ENCODE measurements around the gene MRPL49. TPM values are rescaled to one million over a fixed set of nuclear protein-coding genes. Genes with fewer than 3 reads are reported as not detected.

MRPL49 gene
- total and polyA plus RNA-seq, 9 of the 15 experiments (the other 6 are each of a cell fraction or from before 2014, with no cell fraction given): 74.3 to 132 (median 91.2) TPM

- H2AFZ ChIP-seq (ENCODE audit: low read depth, low read length): peak overlapping the region; percentile 100
- H3K79me2 ChIP-seq (ENCODE audit: control insufficient read depth, insufficient read depth, low read length): peaks cover 16% of the 10 kb centered on the region
- no peaks in the 10 kb centered on the region for H4K20me1 ChIP-seq (replicated peaks; ENCODE audit: control insufficient read depth, insufficient read depth, low read length)
- TF ChIP-seq BCLAF1 (IDR thresholded peaks at IDR 0.05; ENCODE audit: borderline replicate concordance in 1 of 2, control insufficient read depth in 1 of 2, low read depth in 2 of 2, low read length in 1 of 2): no peak
- TF ChIP-seq ZNF668 (CRISPR knock-in tag; IDR thresholded peaks at IDR 0.05): no peak
- TF ChIP-seq ZNF589 (CRISPR knock-in tag; IDR thresholded peaks at IDR 0.05; ENCODE audit: low read depth): peak; percentile 20; the same call in 1 of the 2 replicates
- no peak for TF ChIP-seq ZBTB11 (CRISPR knock-in tag; IDR thresholded peaks at IDR 0.05)
- TF ChIP-seq IRF9 (tag; IDR thresholded peaks at IDR 0.05): no peak
- no peaks in the 10 kb centered on the region for H3K9me3 ChIP-seq (replicated peaks; ENCODE audit: control insufficient read depth, insufficient read depth, low read depth, low read length)
- intact Hi-C loops (cut with micrococcal nuclease): no loop called here
- POLR2A ChIA-PET: interaction anchor here (0.6 to 8.4 kb wide), 8 partner anchors 8 to 732 kb away, joined by 3 to 92 read pairs (median 3); partner anchors contain the start of genes SPDYC and TM7SF2
- FAIRE-seq (no peak), DNase-seq (ENCODE audit: extremely low read depth in 1 of 4, low spot score in 3 of 4) (no peak), ATAC-seq (no peak)
- no peaks in the 10 kb centered on the region for H3K9me1 ChIP-seq (ENCODE audit: control insufficient read depth, insufficient read depth, low read length)
- peaks cover 13% of the 10 kb centered on the region; the same call in 1 of the 3 replicates for H3K36me3 ChIP-seq (ENCODE audit: control insufficient read depth, insufficient read depth, low read length)
- peak overlapping the region; percentile 78 for H3K4me3 ChIP-seq
- no TSS peak for BruUV-seq (replicated peaks)
- H3K4me1 ChIP-seq (replicated peaks in 1 of 2; ENCODE audit: control insufficient read depth in 2 of 2, insufficient read depth in 2 of 2, low read length in 2 of 2): peaks cover 11 to 14% of the 10 kb centered on the region in 2 experiments; a peak in 4 of 5 replicates
- H3K27ac ChIP-seq (ENCODE audit: extremely low read depth, low read depth, low read length): peak overlapping the region; percentile 81
- H3K4me2 ChIP-seq (ENCODE audit: insufficient read depth, low read length): peak overlapping the region; percentile 80
- 79% methylated on average over 14 of the region's 22 CpGs for WGBS (ENCODE audit: insufficient coverage, low coverage, missing lambda C conversion rate)
- H3K9ac ChIP-seq (ENCODE audit: insufficient read depth in 1 of 2, low read depth in 2 of 2, low read length in 2 of 2): peak overlapping the region; percentile 75 to 90
- H3K27me3 ChIP-seq (ENCODE audit: control insufficient read depth in 2 of 2, insufficient read depth in 2 of 2, low read length in 2 of 2): no peaks in the 10 kb centered on the region
- CTCF ChIA-PET (ENCODE audit: low intra/inter-chr PET ratio): no interaction called here
- in situ Hi-C loops (cut with MboI): no loop called here
These were observed 26.7 kb upstream of the MRPL49 start for GRCh38 chr11:65095427-65095826.
